ENCODE measurements around the gene GLCCI1.

The GLCCI1 gene

GRCh38 chr7:8064828-8065227 lies 96.2 kb downstream of the GLCCI1 start:
- H2AFZ ChIP-seq: no peak overlapping the region
- H3K27ac ChIP-seq: no peak overlapping the region
- no peak overlapping the region for H3K4me2 ChIP-seq (ENCODE audit: low read length)
- no peaks in the 10 kb centered on the region for H3K4me1 ChIP-seq
- no peak overlapping the region for H3K4me3 ChIP-seq (ENCODE audit: low read depth, low read length)
- peaks cover 7% of the 10 kb centered on the region for H3K79me2 ChIP-seq
- TF ChIP-seq, protein P1, sequence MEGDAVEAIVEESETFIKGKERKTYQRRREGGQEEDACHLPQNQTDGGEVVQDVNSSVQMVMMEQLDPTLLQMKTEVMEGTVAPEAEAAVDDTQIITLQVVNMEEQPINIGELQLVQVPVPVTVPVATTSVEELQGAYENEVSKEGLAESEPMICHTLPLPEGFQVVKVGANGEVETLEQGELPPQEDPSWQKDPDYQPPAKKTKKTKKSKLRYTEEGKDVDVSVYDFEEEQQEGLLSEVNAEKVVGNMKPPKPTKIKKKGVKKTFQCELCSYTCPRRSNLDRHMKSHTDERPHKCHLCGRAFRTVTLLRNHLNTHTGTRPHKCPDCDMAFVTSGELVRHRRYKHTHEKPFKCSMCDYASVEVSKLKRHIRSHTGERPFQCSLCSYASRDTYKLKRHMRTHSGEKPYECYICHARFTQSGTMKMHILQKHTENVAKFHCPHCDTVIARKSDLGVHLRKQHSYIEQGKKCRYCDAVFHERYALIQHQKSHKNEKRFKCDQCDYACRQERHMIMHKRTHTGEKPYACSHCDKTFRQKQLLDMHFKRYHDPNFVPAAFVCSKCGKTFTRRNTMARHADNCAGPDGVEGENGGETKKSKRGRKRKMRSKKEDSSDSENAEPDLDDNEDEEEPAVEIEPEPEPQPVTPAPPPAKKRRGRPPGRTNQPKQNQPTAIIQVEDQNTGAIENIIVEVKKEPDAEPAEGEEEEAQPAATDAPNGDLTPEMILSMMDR (IDR thresholded peaks at IDR 0.05): no peak
- no peak overlapping the region for H3K9ac ChIP-seq
- H3K36me3 ChIP-seq (ENCODE audit: control insufficient read depth, insufficient read depth, low read length): no peaks in the 10 kb centered on the region
- H3K9me3 ChIP-seq (ENCODE audit: control insufficient read depth, low read length): no peaks in the 10 kb centered on the region
- no peaks in the 10 kb centered on the region for H3K27me3 ChIP-seq (ENCODE audit: control insufficient read depth, insufficient read depth, low read length)

DNA sequence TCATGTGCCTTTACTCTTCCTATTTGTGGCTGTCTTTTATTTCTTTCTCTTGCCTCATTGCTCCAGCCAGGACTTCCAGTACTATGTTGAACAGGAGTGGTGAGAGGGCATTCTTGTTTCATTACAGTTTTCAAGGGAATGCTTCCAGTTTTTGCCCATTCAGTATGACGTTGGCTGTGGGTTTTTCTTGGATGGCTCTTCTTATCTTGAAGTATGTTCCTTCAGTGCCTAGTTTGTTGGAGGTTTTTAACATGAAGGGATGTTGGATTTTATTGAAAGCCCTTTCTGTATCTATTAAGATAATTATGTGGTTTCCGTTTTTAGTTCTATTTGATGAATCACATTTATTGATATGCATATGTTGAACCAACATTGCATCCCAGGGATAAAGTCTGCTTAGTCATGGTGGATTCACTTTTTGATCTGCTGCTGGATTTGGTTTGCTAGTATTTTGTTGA lies 96.8 kb downstream of the GLCCI1 start:
- H3K4me2 ChIP-seq (ENCODE audit: low read length): no peak overlapping the region
- H3K9ac ChIP-seq: no peak overlapping the region
- H2AFZ ChIP-seq: no peak overlapping the region
- TF ChIP-seq, protein P1 (IDR thresholded peaks at IDR 0.05): no peak
- no peaks in the 10 kb centered on the region for H3K27me3 ChIP-seq (ENCODE audit: control insufficient read depth, insufficient read depth, low read length)
- H3K9me3 ChIP-seq (ENCODE audit: control insufficient read depth, low read length): no peaks in the 10 kb centered on the region
- peaks cover 7% of the 10 kb centered on the region for H3K79me2 ChIP-seq
- H3K4me1 ChIP-seq: no peaks in the 10 kb centered on the region
- no peak overlapping the region for H3K4me3 ChIP-seq (ENCODE audit: low read depth, low read length)
- no peaks in the 10 kb centered on the region for H3K36me3 ChIP-seq (ENCODE audit: control insufficient read depth, insufficient read depth, low read length)
- H3K27ac ChIP-seq: no peak overlapping the region

DNA sequence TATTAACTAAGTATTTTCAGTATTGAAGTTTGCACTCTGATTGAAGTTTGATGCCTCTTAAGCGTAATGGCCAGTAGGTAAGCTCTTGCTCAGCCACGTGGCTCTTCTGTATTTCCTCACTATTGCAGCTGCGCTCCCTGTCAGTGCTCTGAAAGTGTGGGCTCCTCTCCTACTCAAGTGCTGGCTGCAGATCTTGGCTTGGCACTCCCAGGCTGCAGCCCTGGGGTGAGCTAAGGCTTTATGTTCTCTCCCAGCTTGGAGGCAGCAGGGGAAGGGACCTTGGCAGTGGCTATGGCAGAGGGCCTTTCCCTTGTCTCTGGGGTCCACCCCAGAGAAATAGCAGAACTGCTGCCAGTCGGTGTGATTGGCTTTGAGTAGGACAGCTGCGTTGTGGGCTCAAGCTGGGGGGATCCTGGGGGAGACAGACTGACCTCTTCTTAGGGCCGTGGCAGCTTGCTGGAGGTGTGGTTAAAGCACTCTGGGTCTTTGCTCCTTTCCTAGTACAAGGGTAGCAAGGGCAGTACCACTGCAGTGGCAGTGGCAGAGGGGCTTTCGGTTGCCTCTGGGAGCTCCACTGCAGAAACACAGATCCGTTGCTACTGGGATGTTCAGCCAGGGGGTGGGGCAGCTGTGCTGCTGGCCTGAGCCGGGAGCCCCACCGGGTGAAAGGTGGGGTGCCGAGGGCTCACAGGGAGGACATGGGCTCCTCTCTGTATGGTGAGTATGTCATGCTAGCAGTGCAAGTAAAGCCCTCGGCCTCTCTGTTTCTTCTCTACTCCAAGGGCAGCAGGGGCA lies 100.5 kb downstream of the GLCCI1 start:
- Histone ChIP-seq H3K36me3 (ENCODE audit: control insufficient read depth, insufficient read depth, low read length) (no peaks in the 10 kb centered on the region), H3K9ac (no peak overlapping the region), H3K4me1 (no peaks in the 10 kb centered on the region), H2AFZ (no peak overlapping the region), H3K79me2 (peaks cover 5% of the 10 kb centered on the region), H3K9me3 (ENCODE audit: control insufficient read depth, low read length) (no peaks in the 10 kb centered on the region), H3K27ac (no peak overlapping the region), H3K4me2 (ENCODE audit: low read length) (no peak overlapping the region), H3K4me3 (ENCODE audit: low read depth, low read length) (no peak overlapping the region), H3K27me3 (ENCODE audit: control insufficient read depth, insufficient read depth, low read length) (no peaks in the 10 kb centered on the region)
- TF ChIP-seq, protein P1 (IDR thresholded peaks at IDR 0.05): no peak

- TF ChIP-seq, protein P1 (IDR thresholded peaks at IDR 0.05): no peak
- H3K4me2 ChIP-seq (ENCODE audit: low read length): no peak overlapping the region
- no peaks in the 10 kb centered on the region for H3K36me3 ChIP-seq (ENCODE audit: control insufficient read depth, insufficient read depth, low read length)
- no peak overlapping the region for H3K27ac ChIP-seq
- H3K9ac ChIP-seq: no peak overlapping the region
- H3K27me3 ChIP-seq (ENCODE audit: control insufficient read depth, insufficient read depth, low read length): no peaks in the 10 kb centered on the region
- no peak overlapping the region for H2AFZ ChIP-seq
- H3K9me3 ChIP-seq (ENCODE audit: control insufficient read depth, low read length): no peaks in the 10 kb centered on the region
- H3K4me3 ChIP-seq (ENCODE audit: low read depth, low read length): no peak overlapping the region
- H3K4me1 ChIP-seq: no peaks in the 10 kb centered on the region
- H3K79me2 ChIP-seq: peaks cover 3% of the 10 kb centered on the region
Measured at GRCh38 chr7:8070451-8071180, 102.0 kb downstream of the GLCCI1 start.
